Loucy (cell line): Measurements from ENCODE around the gene KLHL30.

ENCODE experiments used
- H2AFZ ChIP-seq: fragments of 200-600 bp; sonication (generic); 2 replicates; pipeline ENCODE4 v1.6.0; 2016; ENCODE audit warnings: antibody characterized with exemption, mild to moderate bottlenecking, low read length, moderate library complexity
- H3F3A ChIP-seq: fragments of 200-600 bp; 2 replicates; pipeline ENCODE4 v1.6.0; 2016; ENCODE audit warnings: antibody characterized with exemption, low read depth, mild to moderate bottlenecking
- H3K27me3 ChIP-seq: fragments of 200-600 bp; sonication (generic); 2 replicates; pipeline ENCODE4 v1.6.1; 2014; ENCODE audit warnings: low read length, mild to moderate bottlenecking; ENCODE audit not compliant: insufficient read depth, poor library complexity, severe bottlenecking
- H3K36me3 ChIP-seq: fragments of 200-600 bp; sonication (generic); 2 replicates; pipeline ENCODE4 v1.6.1; 2016; ENCODE audit warnings: low read length; ENCODE audit not compliant: insufficient read depth
- H3K4me1 ChIP-seq: fragments of 200-600 bp; sonication (generic); 2 replicates; pipeline ENCODE4 v1.5.1; 2014; ENCODE audit warnings: low read length, mild to moderate bottlenecking; ENCODE audit not compliant: insufficient read depth, poor library complexity, severe bottlenecking
- H3K4me2 ChIP-seq: fragments of 200-600 bp; sonication (generic); 2 replicates; pipeline ENCODE4 v1.6.0; 2014; ENCODE audit warnings: antibody characterized with exemption, low read length, low read depth, mild to moderate bottlenecking; ENCODE audit not compliant: poor library complexity, severe bottlenecking
- H3K4me3 ChIP-seq: fragments of 200-600 bp; sonication (generic); 2 replicates; pipeline ENCODE4 v1.5.1; 2014; ENCODE audit warnings: low read length, mild to moderate bottlenecking, mixed read lengths; ENCODE audit not compliant: poor library complexity, severe bottlenecking
- H3K79me2 ChIP-seq: fragments of 200-600 bp; sonication (generic); 2 replicates; pipeline ENCODE4 v1.6.1; 2014; ENCODE audit warnings: low read length; ENCODE audit not compliant: insufficient read depth
- H3K9ac ChIP-seq: fragments of 200-600 bp; sonication (generic); 2 replicates; pipeline ENCODE4 v1.6.0; 2014; ENCODE audit warnings: mild to moderate bottlenecking, low read depth, low read length, moderate library complexity; ENCODE audit not compliant: poor library complexity, severe bottlenecking
- H3K9me2 ChIP-seq: fragments of 200-600 bp; sonication (generic); replicated peaks from 2 replicates; pipeline ENCODE4 v1.6.1; 2016; ENCODE audit warnings: low read depth, low read length, mixed read lengths
- H3K9me3 ChIP-seq: fragments of 200-600 bp; sonication (generic); 2 replicates; pipeline ENCODE4 v1.6.1; 2014; ENCODE audit warnings: mild to moderate bottlenecking, antibody characterized with exemption, low read length, low read depth; ENCODE audit not compliant: insufficient read depth
- H4K20me1 ChIP-seq: fragments of 200-600 bp; sonication (generic); 2 replicates; pipeline ENCODE4 v1.6.0; 2014; ENCODE audit warnings: antibody characterized with exemption, low read length, mild to moderate bottlenecking; ENCODE audit not compliant: insufficient read depth, poor library complexity, severe bottlenecking
- EZH2phosphoT487 ChIP-seq: fragments of 200-600 bp; IDR thresholded peaks from 2 replicates; pipeline ENCODE4 v1.6.1; 2018; ENCODE audit warnings: antibody characterized with exemption, mild to moderate bottlenecking, moderate library complexity, borderline replicate concordance
- TF ChIP-seq, protein P1 (sequence below): fragments of 200-600 bp; sonication (generic); conservative IDR thresholded peaks from 2 replicates; pipeline ENCODE4 v1.5.1; 2014; ENCODE audit warnings: mild to moderate bottlenecking, antibody characterized with exemption, low read length

Gene KLHL30

DNA sequence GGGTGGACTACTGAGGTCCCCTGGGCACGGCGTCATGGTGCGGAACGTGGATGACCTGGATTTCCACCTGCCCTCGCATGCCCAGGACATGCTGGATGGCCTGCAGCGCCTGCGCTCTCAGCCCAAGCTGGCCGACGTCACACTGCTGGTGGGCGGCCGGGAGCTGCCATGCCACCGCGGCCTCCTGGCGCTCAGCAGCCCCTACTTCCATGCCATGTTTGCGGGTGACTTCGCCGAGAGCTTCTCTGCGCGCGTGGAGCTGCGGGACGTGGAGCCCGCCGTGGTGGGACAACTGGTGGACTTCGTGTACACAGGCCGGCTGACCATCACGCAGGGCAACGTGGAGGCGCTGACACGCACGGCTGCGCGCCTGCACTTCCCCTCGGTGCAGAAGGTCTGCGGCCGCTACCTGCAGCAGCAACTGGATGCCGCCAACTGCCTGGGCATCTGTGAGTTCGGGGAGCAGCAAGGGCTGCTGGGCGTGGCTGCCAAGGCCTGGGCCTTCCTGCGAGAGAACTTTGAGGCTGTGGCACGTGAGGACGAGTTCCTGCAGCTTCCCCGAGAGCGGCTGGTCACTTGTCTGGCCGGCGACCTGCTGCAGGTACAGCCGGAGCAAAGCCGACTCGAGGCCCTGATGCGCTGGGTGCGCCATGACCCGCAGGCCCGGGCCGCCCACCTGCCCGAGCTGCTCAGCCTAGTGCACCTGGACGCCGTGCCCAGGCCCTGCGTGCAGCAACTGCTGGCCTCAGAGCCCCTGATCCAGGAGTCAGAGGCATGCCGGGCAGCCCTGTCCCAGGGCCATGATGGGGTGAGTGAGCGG lies 2.5 kb downstream of the KLHL30 start:
- no peaks in the 10 kb centered on the region for H3K36me3 ChIP-seq
- no peaks in the 10 kb centered on the region for H3K9me2 ChIP-seq
- H3K27me3 ChIP-seq = no peaks in the 10 kb centered on the region
- TF ChIP-seq, protein P1, sequence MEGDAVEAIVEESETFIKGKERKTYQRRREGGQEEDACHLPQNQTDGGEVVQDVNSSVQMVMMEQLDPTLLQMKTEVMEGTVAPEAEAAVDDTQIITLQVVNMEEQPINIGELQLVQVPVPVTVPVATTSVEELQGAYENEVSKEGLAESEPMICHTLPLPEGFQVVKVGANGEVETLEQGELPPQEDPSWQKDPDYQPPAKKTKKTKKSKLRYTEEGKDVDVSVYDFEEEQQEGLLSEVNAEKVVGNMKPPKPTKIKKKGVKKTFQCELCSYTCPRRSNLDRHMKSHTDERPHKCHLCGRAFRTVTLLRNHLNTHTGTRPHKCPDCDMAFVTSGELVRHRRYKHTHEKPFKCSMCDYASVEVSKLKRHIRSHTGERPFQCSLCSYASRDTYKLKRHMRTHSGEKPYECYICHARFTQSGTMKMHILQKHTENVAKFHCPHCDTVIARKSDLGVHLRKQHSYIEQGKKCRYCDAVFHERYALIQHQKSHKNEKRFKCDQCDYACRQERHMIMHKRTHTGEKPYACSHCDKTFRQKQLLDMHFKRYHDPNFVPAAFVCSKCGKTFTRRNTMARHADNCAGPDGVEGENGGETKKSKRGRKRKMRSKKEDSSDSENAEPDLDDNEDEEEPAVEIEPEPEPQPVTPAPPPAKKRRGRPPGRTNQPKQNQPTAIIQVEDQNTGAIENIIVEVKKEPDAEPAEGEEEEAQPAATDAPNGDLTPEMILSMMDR = no peak
- no peak for TF ChIP-seq EZH2phosphoT487
- no peaks in the 10 kb centered on the region for H3K9me3 ChIP-seq
- H3K79me2 ChIP-seq = no peaks in the 10 kb centered on the region
- no peak overlapping the region for H3K4me3 ChIP-seq
- peak overlapping the region; percentile 49 for H3K9ac ChIP-seq
- H2AFZ ChIP-seq = no peak overlapping the region
- no peaks in the 10 kb centered on the region for H4K20me1 ChIP-seq
- peak overlapping the region; percentile 37 for H3K4me2 ChIP-seq
- H3K4me1 ChIP-seq = peaks cover 17% of the 10 kb centered on the region
- no peaks in the 10 kb centered on the region for H3F3A ChIP-seq

GRCh38 chr2:238141541-238142318 lies 3.3 kb downstream of the KLHL30 start:
- no peak overlapping the region for H3K4me3 ChIP-seq
- no peaks in the 10 kb centered on the region for H3K9me3 ChIP-seq
- TF ChIP-seq, protein P1 = no peak
- TF ChIP-seq EZH2phosphoT487 = no peak
- no peaks in the 10 kb centered on the region for H4K20me1 ChIP-seq
- H3K79me2 ChIP-seq = no peaks in the 10 kb centered on the region
- H3K9ac ChIP-seq = peak overlapping the region; percentile 49
- peaks cover 17% of the 10 kb centered on the region for H3K4me1 ChIP-seq
- H3K9me2 ChIP-seq = no peaks in the 10 kb centered on the region
- no peaks in the 10 kb centered on the region for H3K27me3 ChIP-seq
- H2AFZ ChIP-seq = no peak overlapping the region
- H3K36me3 ChIP-seq = no peaks in the 10 kb centered on the region
- H3F3A ChIP-seq = no peaks in the 10 kb centered on the region
- peak overlapping the region; percentile 37 for H3K4me2 ChIP-seq

DNA sequence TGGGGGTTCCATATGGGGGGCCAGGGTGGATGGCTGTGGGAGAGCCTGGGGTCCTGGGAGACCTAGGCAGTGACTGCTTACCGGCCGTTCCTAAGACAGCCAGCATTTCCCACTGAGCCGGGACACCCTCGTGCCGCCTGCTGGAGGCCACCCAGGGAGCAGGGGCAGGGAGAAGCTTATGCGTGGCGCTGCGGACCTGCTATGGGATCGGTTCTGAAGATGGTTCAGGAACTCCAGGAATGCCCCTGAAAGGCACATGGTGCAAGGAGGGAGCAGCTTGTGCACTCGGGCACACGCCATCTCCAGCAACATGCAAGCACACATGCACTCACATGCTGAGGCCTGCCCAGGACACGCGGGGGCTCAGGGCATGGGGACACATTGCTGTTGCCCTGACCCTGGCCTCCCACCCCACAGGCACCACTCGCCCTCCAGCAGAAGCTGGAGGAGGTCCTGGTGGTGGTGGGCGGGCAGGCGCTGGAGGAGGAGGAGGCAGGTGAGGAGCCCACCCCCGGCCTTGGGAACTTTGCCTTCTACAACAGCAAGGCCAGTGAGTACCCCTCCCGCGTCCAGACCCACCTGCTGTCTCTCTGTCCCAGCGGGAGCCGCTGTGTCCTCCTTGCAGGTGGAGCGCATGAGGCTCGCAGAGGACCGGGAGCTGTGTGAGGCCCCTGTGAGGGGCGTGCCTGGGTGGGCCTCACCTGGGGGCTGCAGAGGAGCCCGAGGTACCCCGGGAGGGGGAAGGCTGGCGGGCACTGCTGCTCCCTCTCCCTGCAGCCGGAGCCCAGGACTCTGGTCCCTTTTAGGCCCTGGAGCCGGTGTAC lies 4.1 kb downstream of the KLHL30 start:
- peak overlapping the region; percentile 49 for H3K9ac ChIP-seq

More for the DNA sequence above, 4.1 kb downstream of the KLHL30 start:
- TF ChIP-seq EZH2phosphoT487 = no peak
- TF ChIP-seq, protein P1 = no peak
- Histone ChIP-seq H3K4me3 (no peak overlapping the region), H3K9me2 (no peaks in the 10 kb centered on the region), H3K36me3 (no peaks in the 10 kb centered on the region), H3K4me1 (peaks cover 17% of the 10 kb centered on the region), H3K27me3 (no peaks in the 10 kb centered on the region), H3K9me3 (no peaks in the 10 kb centered on the region), H2AFZ (no peak overlapping the region), H3K79me2 (no peaks in the 10 kb centered on the region), H4K20me1 (no peaks in the 10 kb centered on the region), H3K4me2 (no peak overlapping the region), H3F3A (no peaks in the 10 kb centered on the region)
